WTC11 (cell line): Measurements from ENCODE around the gene DGKZ. TPM values are rescaled to one million over a fixed set of nuclear protein-coding genes. Genes with fewer than 3 reads are reported as not detected.

Source experiments
- ATAC-seq: fragments of 200-7000 bp; cut with Tn5 transposase; 2 replicates; pipeline ENCODE4 v1.10.0; 2021; ENCODE audit warnings: mild to moderate bottlenecking, moderate library complexity
- CTCF ChIA-PET: fragments of 300-600 bp; sonication (Branson Sonifier 250); formaldehyde crosslinking; loops from one replicate; lab custom pipeline; 2021; ENCODE audit warnings: antibody characterized with exemption; lab: Charles Lee
- POLR2A ChIA-PET: fragments of 350-600 bp; sonication (Branson Sonifier 250); formaldehyde crosslinking; loops from one replicate; lab custom pipeline; 2021; ENCODE audit warnings: antibody characterized with exemption; lab: Charles Lee
- DNase-seq: peaks from one replicate; pipeline ENCODE4 v3.0.0; 2021; ENCODE audit warnings: low spot score
- H3K27ac Mint-ChIP-seq: 2 replicates; pipeline ENCODE4 v1.8.0; 2021; ENCODE audit warnings: mixed read lengths
- H3K27me3 Mint-ChIP-seq: 2 replicates; pipeline ENCODE4 v1.8.0; 2021; ENCODE audit warnings: low read depth, mild to moderate bottlenecking, moderate library complexity, mixed read lengths
- H3K36me3 Mint-ChIP-seq: 2 replicates; pipeline ENCODE4 v1.8.0; 2021; ENCODE audit warnings: mixed read lengths
- H3K4me1 Mint-ChIP-seq: 2 replicates; pipeline ENCODE4 v1.8.0; 2022; ENCODE audit warnings: mixed read lengths
- H3K4me3 Mint-ChIP-seq: 2 replicates; pipeline ENCODE4 v1.8.0; 2021; ENCODE audit warnings: mild to moderate bottlenecking, moderate library complexity, mixed read lengths
- H3K9me3 Mint-ChIP-seq: 2 replicates; pipeline ENCODE4 v1.8.0; 2021; ENCODE audit warnings: mixed read lengths
- ATF1 ChIP-seq: sonication (generic); formaldehyde crosslinking; IDR thresholded peaks from 2 replicates; pipeline ENCODE4 v1.8.1; 2023; ENCODE audit warnings: mild to moderate bottlenecking, moderate library complexity, missing genetic modification reagents
- CBFB ChIP-seq: sonication (generic); formaldehyde crosslinking; IDR thresholded peaks from 2 replicates; pipeline ENCODE4 v1.8.1; 2022; ENCODE audit warnings: mild to moderate bottlenecking, low read depth, missing genetic modification reagents
- EMX1 ChIP-seq: fragments of 250-450 bp; sonication (Bioruptor Pico); IDR thresholded peaks from 2 replicates; pipeline ENCODE4 v1.8.0; 2021; ENCODE audit warnings: mild to moderate bottlenecking
- ETV6 ChIP-seq: sonication (generic); formaldehyde crosslinking; IDR thresholded peaks from 2 replicates; pipeline ENCODE4 v1.8.1; 2022; ENCODE audit warnings: mild to moderate bottlenecking, missing genetic modification reagents
- FOXP1 ChIP-seq: sonication (generic); formaldehyde crosslinking; IDR thresholded peaks from 2 replicates; pipeline ENCODE4 v1.8.0; 2022; ENCODE audit warnings: missing genetic modification reagents, mild to moderate bottlenecking, moderate library complexity, borderline replicate concordance
- GRHL2 ChIP-seq: fragments of 250-450 bp; sonication (Bioruptor Pico); IDR thresholded peaks from 2 replicates; pipeline ENCODE4 v1.8.0; 2022; ENCODE audit warnings: mild to moderate bottlenecking, moderate library complexity; ENCODE audit not compliant: insufficient replicate concordance, severe bottlenecking
- JAZF1 ChIP-seq: fragments of 250-450 bp; sonication (Bioruptor Pico); IDR thresholded peaks from 2 replicates; pipeline ENCODE4 v1.9.0; 2021; ENCODE audit warnings: moderate library complexity, mild to moderate bottlenecking, inconsistent platforms
- NFE2L1 ChIP-seq: sonication (generic); formaldehyde crosslinking; IDR thresholded peaks from 2 replicates; pipeline ENCODE4 v1.8.1; 2023; ENCODE audit warnings: missing genetic modification reagents
- NR2C2 ChIP-seq: sonication (generic); formaldehyde crosslinking; IDR thresholded peaks from 2 replicates; pipeline ENCODE4 v1.8.0; 2022; ENCODE audit warnings: mild to moderate bottlenecking, missing genetic modification reagents
- TEAD1 ChIP-seq: sonication (generic); formaldehyde crosslinking; IDR thresholded peaks from 2 replicates; pipeline ENCODE4 v1.8.0; 2022; ENCODE audit warnings: mild to moderate bottlenecking, missing genetic modification reagents
- ZBTB21 ChIP-seq: sonication (generic); formaldehyde crosslinking; IDR thresholded peaks from 2 replicates; pipeline ENCODE4 v1.8.1; 2023; ENCODE audit warnings: mild to moderate bottlenecking, missing genetic modification reagents, borderline replicate concordance
- ZNF138 ChIP-seq: sonication (generic); formaldehyde crosslinking; conservative IDR thresholded peaks from 2 replicates; pipeline ENCODE4 v1.8.1; 2022; ENCODE audit warnings: mild to moderate bottlenecking, moderate library complexity, missing genetic modification reagents
- ZNF219 ChIP-seq: sonication (generic); formaldehyde crosslinking; IDR thresholded peaks from 2 replicates; pipeline ENCODE4 v1.8.0; 2023; ENCODE audit warnings: missing genetic modification reagents, mild to moderate bottlenecking, borderline replicate concordance
- ZNF232 ChIP-seq: sonication (generic); formaldehyde crosslinking; IDR thresholded peaks from 2 replicates; pipeline ENCODE4 v1.8.0; 2022; ENCODE audit warnings: mild to moderate bottlenecking, missing genetic modification reagents
- ZNF263 ChIP-seq: sonication (generic); formaldehyde crosslinking; IDR thresholded peaks from 2 replicates; pipeline ENCODE4 v1.8.1; 2022; ENCODE audit warnings: low read depth, mild to moderate bottlenecking, moderate library complexity, missing genetic modification reagents
- ZNF317 ChIP-seq: sonication (generic); formaldehyde crosslinking; IDR thresholded peaks from 2 replicates; pipeline ENCODE4 v1.8.1; 2023; ENCODE audit warnings: low read depth, mild to moderate bottlenecking, moderate library complexity, missing genetic modification reagents, borderline replicate concordance
- ZNF396 ChIP-seq: fragments of 250-450 bp; sonication (Bioruptor Pico); IDR thresholded peaks from 2 replicates; pipeline ENCODE4 v1.8.0; 2021; ENCODE audit warnings: mild to moderate bottlenecking, moderate library complexity, borderline replicate concordance
- ZNF532 ChIP-seq: fragments of 250-450 bp; sonication (Bioruptor Pico); IDR thresholded peaks from 2 replicates; pipeline ENCODE4 v1.9.0; 2021; ENCODE audit warnings: mild to moderate bottlenecking, borderline replicate concordance
- total RNA-seq: library from RNA; stranded (reverse); gene quantifications from 3 replicates; pipeline ENCODE4 v1.2.3, GENCODE V29; 2021
- TF ChIP-seq, protein P1 (sequence below): sonication (generic); formaldehyde crosslinking; IDR thresholded peaks from 2 replicates; pipeline ENCODE4 v1.8.0; 2023; ENCODE audit warnings: mild to moderate bottlenecking, missing genetic modification reagents
- TF ChIP-seq, protein P2 (sequence below): sonication (generic); formaldehyde crosslinking; IDR thresholded peaks from 2 replicates; pipeline ENCODE4 v1.8.1; 2023; ENCODE audit warnings: mild to moderate bottlenecking, moderate library complexity, missing genetic modification reagents
- TF ChIP-seq, protein P3 (sequence below): sonication (generic); formaldehyde crosslinking; IDR thresholded peaks from 2 replicates; pipeline ENCODE4 v1.8.0; 2022; ENCODE audit warnings: mild to moderate bottlenecking, missing genetic modification reagents

DGKZ gene
- total RNA-seq, 1 experiment from 2014 or later, result 139 TPM

DNA sequence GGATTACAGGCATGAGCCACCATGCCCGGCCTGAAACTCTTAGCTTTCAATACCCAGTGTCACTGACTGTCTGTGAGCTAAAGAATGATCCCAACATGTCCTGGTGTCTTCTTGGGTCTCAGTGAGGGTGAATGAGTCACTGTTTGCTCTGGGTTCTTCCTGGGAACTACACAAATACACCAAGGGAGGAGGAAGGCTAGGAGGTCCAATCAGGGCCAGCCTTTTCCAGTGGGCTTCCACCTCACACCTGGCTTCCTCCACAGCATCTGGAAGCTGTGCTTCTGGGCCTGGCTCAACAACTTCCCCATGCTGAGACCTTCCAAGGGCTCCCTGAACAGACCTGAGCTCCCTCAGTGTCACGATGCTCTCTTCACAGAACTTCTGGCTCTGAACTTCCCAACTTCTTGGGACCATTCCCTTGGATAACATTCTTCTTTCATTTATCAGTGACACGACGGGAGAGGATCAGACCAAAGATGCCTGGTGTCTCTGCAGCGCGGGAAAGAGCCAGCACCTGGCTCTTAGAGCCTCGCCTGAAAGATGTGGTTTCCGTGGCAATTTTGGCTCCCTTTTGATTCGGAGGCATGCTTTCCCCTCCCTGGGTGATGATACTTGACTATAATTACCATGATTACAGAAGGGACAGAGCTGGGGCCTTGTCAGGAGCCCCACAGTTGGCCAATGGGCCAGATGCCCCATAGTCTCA lies 66.7 kb downstream of the DGKZ start:
- ChIA-PET POLR2A (no interaction called here), CTCF (interaction anchor here (0.9 to 1.3 kb wide), 4 partner anchors 22 to 204 kb away, joined by 3 to 4 read pairs (median 3); partner anchors contain the start of gene ATG13)
- no peak for TF ChIP-seq ZNF263 (CRISPR knock-in tag)
- TF ChIP-seq, protein P1, sequence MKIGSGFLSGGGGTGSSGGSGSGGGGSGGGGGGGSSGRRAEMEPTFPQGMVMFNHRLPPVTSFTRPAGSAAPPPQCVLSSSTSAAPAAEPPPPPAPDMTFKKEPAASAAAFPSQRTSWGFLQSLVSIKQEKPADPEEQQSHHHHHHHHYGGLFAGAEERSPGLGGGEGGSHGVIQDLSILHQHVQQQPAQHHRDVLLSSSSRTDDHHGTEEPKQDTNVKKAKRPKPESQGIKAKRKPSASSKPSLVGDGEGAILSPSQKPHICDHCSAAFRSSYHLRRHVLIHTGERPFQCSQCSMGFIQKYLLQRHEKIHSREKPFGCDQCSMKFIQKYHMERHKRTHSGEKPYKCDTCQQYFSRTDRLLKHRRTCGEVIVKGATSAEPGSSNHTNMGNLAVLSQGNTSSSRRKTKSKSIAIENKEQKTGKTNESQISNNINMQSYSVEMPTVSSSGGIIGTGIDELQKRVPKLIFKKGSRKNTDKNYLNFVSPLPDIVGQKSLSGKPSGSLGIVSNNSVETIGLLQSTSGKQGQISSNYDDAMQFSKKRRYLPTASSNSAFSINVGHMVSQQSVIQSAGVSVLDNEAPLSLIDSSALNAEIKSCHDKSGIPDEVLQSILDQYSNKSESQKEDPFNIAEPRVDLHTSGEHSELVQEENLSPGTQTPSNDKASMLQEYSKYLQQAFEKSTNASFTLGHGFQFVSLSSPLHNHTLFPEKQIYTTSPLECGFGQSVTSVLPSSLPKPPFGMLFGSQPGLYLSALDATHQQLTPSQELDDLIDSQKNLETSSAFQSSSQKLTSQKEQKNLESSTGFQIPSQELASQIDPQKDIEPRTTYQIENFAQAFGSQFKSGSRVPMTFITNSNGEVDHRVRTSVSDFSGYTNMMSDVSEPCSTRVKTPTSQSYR (CRISPR knock-in tag), result no peak
- TF ChIP-seq ZNF138 (CRISPR knock-in tag), result no peak
- TF ChIP-seq ZBTB21 (CRISPR knock-in tag), result no peak
- TF ChIP-seq ZNF317 (CRISPR knock-in tag), result no peak
- no peak for TF ChIP-seq FOXP1 (CRISPR knock-in tag)
- TF ChIP-seq, protein P2, sequence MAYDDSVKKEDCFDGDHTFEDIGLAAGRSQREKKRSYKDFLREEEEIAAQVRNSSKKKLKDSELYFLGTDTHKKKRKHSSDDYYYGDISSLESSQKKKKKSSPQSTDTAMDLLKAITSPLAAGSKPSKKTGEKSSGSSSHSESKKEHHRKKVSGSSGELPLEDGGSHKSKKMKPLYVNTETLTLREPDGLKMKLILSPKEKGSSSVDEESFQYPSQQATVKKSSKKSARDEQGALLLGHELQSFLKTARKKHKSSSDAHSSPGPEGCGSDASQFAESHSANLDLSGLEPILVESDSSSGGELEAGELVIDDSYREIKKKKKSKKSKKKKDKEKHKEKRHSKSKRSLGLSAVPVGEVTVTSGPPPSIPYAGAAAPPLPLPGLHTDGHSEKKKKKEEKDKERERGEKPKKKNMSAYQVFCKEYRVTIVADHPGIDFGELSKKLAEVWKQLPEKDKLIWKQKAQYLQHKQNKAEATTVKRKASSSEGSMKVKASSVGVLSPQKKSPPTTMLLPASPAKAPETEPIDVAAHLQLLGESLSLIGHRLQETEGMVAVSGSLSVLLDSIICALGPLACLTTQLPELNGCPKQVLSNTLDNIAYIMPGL (CRISPR knock-in tag), result no peak
- TF ChIP-seq EMX1 (CRISPR knock-in tag), result no peak
- no peak for TF ChIP-seq ZNF396
- TF ChIP-seq NFE2L1 (CRISPR knock-in tag), result no peak
- TF ChIP-seq TEAD1, result no peak
- TF ChIP-seq, protein P3, sequence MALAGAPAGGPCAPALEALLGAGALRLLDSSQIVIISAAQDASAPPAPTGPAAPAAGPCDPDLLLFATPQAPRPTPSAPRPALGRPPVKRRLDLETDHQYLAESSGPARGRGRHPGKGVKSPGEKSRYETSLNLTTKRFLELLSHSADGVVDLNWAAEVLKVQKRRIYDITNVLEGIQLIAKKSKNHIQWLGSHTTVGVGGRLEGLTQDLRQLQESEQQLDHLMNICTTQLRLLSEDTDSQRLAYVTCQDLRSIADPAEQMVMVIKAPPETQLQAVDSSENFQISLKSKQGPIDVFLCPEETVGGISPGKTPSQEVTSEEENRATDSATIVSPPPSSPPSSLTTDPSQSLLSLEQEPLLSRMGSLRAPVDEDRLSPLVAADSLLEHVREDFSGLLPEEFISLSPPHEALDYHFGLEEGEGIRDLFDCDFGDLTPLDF, result no peak
- no peak for TF ChIP-seq ZNF232 (CRISPR knock-in tag)
- TF ChIP-seq NR2C2 (CRISPR knock-in tag), result no peak
- no peak for TF ChIP-seq ETV6
- TF ChIP-seq ZNF219 (CRISPR knock-in tag), result no peak
- TF ChIP-seq JAZF1, result no peak

GRCh38 chr11:46414466-46414796 lies 67.2 kb downstream of the DGKZ start:
- H3K27ac Mint-ChIP-seq, result 0 out of 2 replicates have a peak overlapping the region, but pooled peaks have one; percentile 8
- ChIA-PET POLR2A (no interaction called here), CTCF (interaction anchor here (0.9 to 1.2 kb wide), 2 partner anchors 22 to 31 kb away, joined by 3 to 4 read pairs; no protein-coding TSS in a partner anchor)
- H3K9me3 Mint-ChIP-seq, result no peaks in the 10 kb centered on the region
- no peaks in the 10 kb centered on the region for H3K27me3 Mint-ChIP-seq
- no peak overlapping the region for H3K4me3 Mint-ChIP-seq
- ATAC-seq (no peak), DNase-seq (no peak)
- H3K4me1 Mint-ChIP-seq, result peaks cover 6% of the 10 kb centered on the region
- TF ChIP-seq GRHL2 (CRISPR knock-in tag), result no peak
- no peak for TF ChIP-seq ATF1
- no peak for TF ChIP-seq ZNF532
- no peak for TF ChIP-seq ZNF232 (CRISPR knock-in tag)
- TF ChIP-seq CBFB (CRISPR knock-in tag), result no peak
- peaks cover 10% of the 10 kb centered on the region for H3K36me3 Mint-ChIP-seq

More for the DNA sequence above, 66.7 kb downstream of the DGKZ start:
- DNase-seq (no peak), ATAC-seq (no peak)
- H3K4me3 Mint-ChIP-seq, result no peak overlapping the region
- peaks cover 11% of the 10 kb centered on the region for H3K36me3 Mint-ChIP-seq
- 0 out of 2 replicates have a peak overlapping the region, but pooled peaks have one; percentile 8 for H3K27ac Mint-ChIP-seq
- H3K9me3 Mint-ChIP-seq, result no peaks in the 10 kb centered on the region
- no peaks in the 10 kb centered on the region for H3K27me3 Mint-ChIP-seq
- peaks cover 6% of the 10 kb centered on the region for H3K4me1 Mint-ChIP-seq
